Measurements from ENCODE around the gene CLMN. TPM values are rescaled to one million over a fixed set of nuclear protein-coding genes. Genes with fewer than 3 reads are reported as not detected.

CLMN gene
- total and polyA plus RNA-seq, 2 of the 8 experiments (the other 6 are each of a cell fraction or from before 2014, with no cell fraction given): 1.6 to 8.2 TPM

DNA sequence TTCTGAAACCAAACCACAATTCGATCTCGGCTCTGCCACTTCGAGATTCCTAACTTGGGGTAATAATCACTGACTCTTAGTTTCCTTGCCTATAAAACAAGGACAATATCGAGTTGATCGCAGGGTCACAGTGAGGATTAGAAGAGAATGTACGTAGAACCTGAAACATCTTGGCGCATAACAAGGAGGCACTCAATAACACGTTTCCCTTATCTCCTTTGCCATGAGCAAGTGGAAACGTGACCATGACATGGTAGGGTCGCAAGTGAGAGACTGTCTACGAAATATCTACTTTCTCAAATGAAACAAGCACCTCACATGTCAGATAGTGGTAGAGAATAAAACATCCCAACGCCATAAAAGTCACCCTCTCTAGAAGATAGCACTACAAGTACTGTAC lies 164.7 kb downstream of the CLMN start:
- POLR2A ChIA-PET (ENCODE audit: partially characterized antibody): interaction anchor here (0.8 to 1.0 kb wide), 2 partner anchors 11 to 44 kb away, joined by 3 to 4 read pairs; no protein-coding TSS in a partner anchor
- CTCF ChIA-PET (ENCODE audit: partially characterized antibody): no interaction called here
- H3K9ac ChIP-seq (replicated peaks in 1 of 4; ENCODE audit: extremely low read depth in 1 of 4, low read depth in 3 of 4, low read length in 3 of 4): no peak overlapping the region
- TF ChIP-seq YY1 (IDR thresholded peaks at IDR 0.05; ENCODE audit: low read depth, low read length): no peak

More for the DNA sequence above, 164.7 kb downstream of the CLMN start:
- Histone ChIP-seq H3K14ac (ENCODE audit: insufficient read length) (no peak overlapping the region), H2AFZ (ENCODE audit: low read length) (no peak overlapping the region), H3K4me1 (replicated peaks in 1 of 4; ENCODE audit: control insufficient read depth in 3 of 4, insufficient read depth in 4 of 4, low read length in 3 of 4) (peaks cover 0 to 2% (median 2%) of the 10 kb centered on the region in 4 experiments; a peak in 3 of 7 replicates), H3K27ac (ENCODE audit: low read depth, low read length) (no peak overlapping the region), H3K27me3 (replicated peaks in 1 of 4; ENCODE audit: control insufficient read depth in 3 of 4, extremely low read depth in 1 of 4, insufficient read depth in 3 of 4, low read length in 3 of 4) (no peaks in the 10 kb centered on the region), H3K79me2 (ENCODE audit: control insufficient read depth in 1 of 2, insufficient read depth in 2 of 2, low read length in 2 of 2) (peaks cover 14 to 66% of the 10 kb centered on the region in 2 experiments), H3K23ac (ENCODE audit: insufficient read length) (no peak overlapping the region), H4K91ac (replicated peaks; ENCODE audit: insufficient read length, low read length) (no peak overlapping the region), H2BK12ac (ENCODE audit: low read depth, low read length) (no peak overlapping the region), H3K18ac (ENCODE audit: extremely low read depth, low read length) (no peak overlapping the region), H2BK20ac (ENCODE audit: low read length) (no peak overlapping the region), H3K23me2 (ENCODE audit: low read depth, low read length) (peaks cover 4% of the 10 kb centered on the region; the same call in 1 of the 2 replicates), H2BK5ac (ENCODE audit: low read depth, low read length) (no peak overlapping the region), H3K4me2 (ENCODE audit: insufficient read depth in 1 of 2, low read depth in 2 of 2, low read length in 2 of 2) (peak overlapping the region in 1 of 2 experiments; percentile 83; a peak in 1 of 4 replicates), H3K56ac (replicated peaks; ENCODE audit: insufficient read length, low read depth, low read length) (no peak overlapping the region), H4K8ac (ENCODE audit: extremely low read depth, insufficient read depth, low read length) (no peak overlapping the region), H2BK120ac (replicated peaks; ENCODE audit: low read depth, low read length) (no peak overlapping the region), H3K9me3 (ENCODE audit: insufficient read depth in 2 of 2, low read depth in 1 of 2, low read length in 1 of 2) (no peaks in the 10 kb centered on the region; a peak in 1 of 4 replicates), H2AK5ac (ENCODE audit: low read depth, low read length) (no peak overlapping the region), H4K5ac (ENCODE audit: insufficient read length, low read depth, low read length) (no peak overlapping the region), H3K36me3 (ENCODE audit: control insufficient read depth in 2 of 4, insufficient read depth in 4 of 4, low read length in 3 of 4) (no peaks in the 10 kb centered on the region; a peak in 1 of 8 replicates), H3K4me3 (ENCODE audit: extremely low read depth in 1 of 4, insufficient read depth in 2 of 4, low read depth in 3 of 4, low read length in 4 of 4) (peak overlapping the region in 1 of 4 experiments; percentile 78; a peak in 2 of 8 replicates), H4K20me1 (replicated peaks in 1 of 2; ENCODE audit: control insufficient read depth in 1 of 2, insufficient read depth in 2 of 2, low read length in 2 of 2) (peaks cover 5 to 6% of the 10 kb centered on the region in 2 experiments), H3K4ac (replicated peaks; ENCODE audit: insufficient read length, low read depth, low read length) (no peak overlapping the region), H2BK15ac (ENCODE audit: low read length) (no peak overlapping the region), H3K79me1 (ENCODE audit: low read depth, low read length) (peaks cover 3% of the 10 kb centered on the region; the same call in 1 of the 2 replicates)
- 92% methylated on average over 12 of the region's 12 CpGs; no CpG with 5 or more reads in 1 of the 2 experiments for WGBS, 2 experiments (ENCODE audit: extremely low coverage in 1 of 2, insufficient coverage in 1 of 2, insufficient read length in 1 of 2, insufficient replicate concordance in 2 of 2, low coverage in 1 of 2, low lambda C conversion rate in 2 of 2, missing lambda C conversion rate in 1 of 2)
- DNase-seq (ENCODE audit: low read depth in 1 of 2, low spot score in 2 of 2) (no peak), FAIRE-seq (no peak)

Measured in H1 (cell line).